Hindlimb muscle (tissue), 1 donor: ENCODE measurements around the gene SLC30A3. TPM values are rescaled to one million over a fixed set of nuclear protein-coding genes. Genes with fewer than 3 reads are reported as not detected.
"Not testable (repeated sequence)": the region's sequence is repeated elsewhere in the genome, so short reads cannot be mapped to it uniquely, and the experiment has no call there.

Source experiments
- DNase-seq: peaks from one replicate; pipeline ENCODE4 v3.0.0-alpha.2; 2013
- polyA plus RNA-seq: library from polyadenylated mRNA; unstranded; fragments of 120-200 nt; gene quantifications from one replicate; pipeline ENCODE4 v1.2.1, GENCODE V29; 2013; ENCODE audit not compliant: insufficient read length

The SLC30A3 gene
- polyA plus RNA-seq, 1 donor, result 2.8 TPM

DNA sequence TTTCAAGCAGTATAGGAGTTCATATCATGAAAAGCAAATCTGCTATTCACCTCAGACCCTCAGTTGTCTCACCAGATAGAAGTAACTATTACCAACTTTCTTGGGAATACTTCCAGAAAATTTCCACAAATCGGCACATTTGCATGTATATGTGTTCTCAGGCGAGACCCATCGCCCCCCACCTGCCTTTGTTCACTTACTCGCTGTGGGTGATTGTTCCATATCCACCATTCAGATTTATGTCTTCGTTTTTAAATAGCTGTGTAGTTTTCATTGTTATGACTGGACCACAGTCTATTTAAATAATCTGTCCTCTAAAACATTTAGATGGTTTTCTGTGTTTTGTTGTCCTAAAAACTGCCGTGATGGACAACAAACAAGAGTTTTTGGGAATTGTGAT lies 22.6 kb upstream of the SLC30A3 start:
- no peak for DNase-seq

DNA sequence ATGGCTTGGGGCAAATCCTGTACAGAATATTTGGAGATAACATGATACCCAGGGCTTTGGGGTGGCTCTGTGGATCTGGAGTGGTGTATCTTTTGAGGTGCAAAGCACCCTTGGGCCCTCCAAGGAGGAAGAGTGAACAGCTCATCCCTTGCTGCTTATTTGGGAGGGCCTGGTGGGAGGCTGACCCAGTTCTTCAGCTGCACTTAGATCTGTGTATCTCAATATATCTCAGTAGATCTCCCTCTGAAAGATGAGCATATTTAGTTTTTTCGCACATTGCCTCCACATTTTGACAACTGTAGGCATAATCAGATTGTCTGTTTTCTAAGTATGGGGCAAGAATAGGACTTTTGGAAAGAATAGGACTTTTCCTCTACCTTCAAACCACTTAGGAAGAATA lies 22.1 kb upstream of the SLC30A3 start:
- DNase-seq, result no peak

DNA sequence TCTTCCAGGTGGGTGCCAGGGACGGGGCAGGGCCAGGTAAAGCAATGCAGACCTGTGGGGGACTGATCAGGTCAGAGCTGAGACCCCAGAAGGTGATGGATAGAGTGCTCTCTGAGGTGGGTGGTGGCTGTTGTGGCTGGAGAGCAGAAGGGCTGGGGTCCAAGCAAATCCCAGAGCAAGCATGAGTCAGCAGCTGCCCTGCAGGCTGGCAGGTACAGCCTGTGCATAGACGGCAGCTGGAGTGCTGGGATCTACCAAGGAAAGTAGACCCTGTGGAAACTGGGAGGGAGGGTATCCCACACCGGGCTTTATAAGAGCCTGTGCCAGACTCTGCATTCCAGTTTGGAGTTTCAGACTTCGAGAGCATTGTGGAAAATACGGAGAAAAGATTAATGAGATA lies 20.0 kb upstream of the SLC30A3 start:
- DNase-seq, result no peak

DNA sequence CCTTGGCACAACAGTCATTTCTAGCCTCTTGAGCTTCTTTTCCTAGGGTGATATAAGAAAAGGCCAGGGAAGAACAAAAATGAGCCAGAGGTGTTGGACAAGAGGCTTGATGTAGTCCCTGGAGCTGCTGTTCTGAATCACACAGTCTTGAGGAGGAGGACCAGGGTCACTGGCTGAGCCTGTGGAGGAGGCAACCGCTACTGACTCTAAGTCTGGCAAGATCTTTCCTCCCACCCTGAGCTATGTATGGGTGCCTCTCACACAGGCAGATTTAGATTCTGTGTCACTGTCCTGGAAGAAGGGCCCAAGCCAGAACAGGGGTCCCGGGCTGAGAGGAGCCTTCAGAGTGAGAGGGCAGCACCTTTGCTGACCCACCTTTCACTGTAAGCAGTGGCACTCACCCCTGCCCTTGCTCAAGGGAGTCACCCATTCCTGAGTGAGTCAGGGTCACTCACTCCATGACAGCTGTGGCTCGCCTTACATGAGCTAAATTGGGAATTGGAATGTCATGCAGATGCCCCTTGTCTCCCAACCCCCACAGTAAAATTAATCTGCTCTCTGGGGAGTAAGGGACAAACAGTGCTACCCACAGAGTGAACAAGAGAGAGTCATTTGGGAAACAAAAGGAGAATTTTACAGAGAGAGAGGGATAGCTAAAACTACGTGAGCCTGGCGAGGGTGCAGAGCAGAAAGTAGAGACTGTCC lies 19.2 kb upstream of the SLC30A3 start, which contains the start of gene TRIM54:
TSS of gene TRIM54 (plus strand) at position 575 of the 705 bp plus-strand sequence. CDS start 303 bp downstream, outside the sequence.
- DNase-seq, result no peak

DNA sequence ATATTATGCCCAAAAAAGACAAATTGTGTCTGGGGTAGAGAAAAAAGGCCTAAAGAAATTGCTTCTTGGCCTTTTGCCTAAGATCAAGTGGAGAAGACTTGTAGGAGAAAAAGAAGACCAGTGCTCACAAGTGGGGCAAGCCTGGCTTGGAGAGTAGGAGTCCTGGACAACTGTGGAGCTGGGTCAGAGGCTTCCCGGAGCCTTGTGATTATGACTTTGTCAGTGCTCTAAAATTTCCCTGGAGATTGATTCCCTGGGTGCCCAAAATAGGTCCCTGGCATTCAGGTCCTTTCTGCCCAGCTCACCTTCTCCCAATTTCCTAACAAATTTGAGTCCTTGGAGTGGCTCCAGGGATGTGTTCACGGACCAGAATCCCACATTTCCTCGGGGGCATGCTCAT lies 18.6 kb upstream of the SLC30A3 start:
- no peak for DNase-seq

DNA sequence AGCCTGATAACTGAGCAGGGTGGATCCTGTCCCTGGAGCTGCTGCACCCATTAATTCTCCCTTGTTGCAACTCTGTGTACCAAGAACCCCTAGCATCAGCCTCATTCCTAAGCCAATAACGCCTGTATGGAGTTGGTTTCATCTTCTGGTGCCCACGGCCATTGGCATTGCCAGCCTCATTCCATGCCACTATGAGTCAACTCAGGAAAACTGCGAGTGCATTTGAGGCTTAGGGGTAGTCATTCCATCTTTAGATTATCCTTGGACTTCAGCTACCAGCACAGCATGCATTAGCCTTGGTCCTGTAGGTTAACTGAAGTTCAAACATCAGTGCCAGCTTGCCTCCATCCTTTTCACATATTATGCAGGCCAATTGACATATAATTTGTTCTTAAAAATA lies 18.0 kb upstream of the SLC30A3 start:
- DNase-seq, result no peak

DNA sequence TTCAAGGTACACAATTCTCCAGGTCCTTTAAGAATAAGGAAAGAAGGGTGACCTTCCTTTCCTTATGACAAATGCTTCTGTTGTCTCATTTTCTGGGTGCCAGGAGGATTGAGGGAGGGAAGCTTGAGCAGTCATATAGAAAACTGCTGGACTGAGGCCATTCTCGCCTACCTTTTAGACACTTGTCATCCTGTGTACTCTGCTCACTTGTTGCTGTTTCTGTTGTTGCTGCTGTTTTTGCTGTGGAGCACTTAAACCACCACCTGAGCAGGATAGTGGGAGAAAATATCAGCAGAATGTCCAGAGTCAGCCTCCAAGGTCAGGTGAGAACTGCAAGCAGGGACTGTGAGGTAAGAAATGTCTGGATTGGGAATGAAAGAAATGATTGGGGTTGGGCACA lies 15.2 kb upstream of the SLC30A3 start:
- no peak for DNase-seq

DNA sequence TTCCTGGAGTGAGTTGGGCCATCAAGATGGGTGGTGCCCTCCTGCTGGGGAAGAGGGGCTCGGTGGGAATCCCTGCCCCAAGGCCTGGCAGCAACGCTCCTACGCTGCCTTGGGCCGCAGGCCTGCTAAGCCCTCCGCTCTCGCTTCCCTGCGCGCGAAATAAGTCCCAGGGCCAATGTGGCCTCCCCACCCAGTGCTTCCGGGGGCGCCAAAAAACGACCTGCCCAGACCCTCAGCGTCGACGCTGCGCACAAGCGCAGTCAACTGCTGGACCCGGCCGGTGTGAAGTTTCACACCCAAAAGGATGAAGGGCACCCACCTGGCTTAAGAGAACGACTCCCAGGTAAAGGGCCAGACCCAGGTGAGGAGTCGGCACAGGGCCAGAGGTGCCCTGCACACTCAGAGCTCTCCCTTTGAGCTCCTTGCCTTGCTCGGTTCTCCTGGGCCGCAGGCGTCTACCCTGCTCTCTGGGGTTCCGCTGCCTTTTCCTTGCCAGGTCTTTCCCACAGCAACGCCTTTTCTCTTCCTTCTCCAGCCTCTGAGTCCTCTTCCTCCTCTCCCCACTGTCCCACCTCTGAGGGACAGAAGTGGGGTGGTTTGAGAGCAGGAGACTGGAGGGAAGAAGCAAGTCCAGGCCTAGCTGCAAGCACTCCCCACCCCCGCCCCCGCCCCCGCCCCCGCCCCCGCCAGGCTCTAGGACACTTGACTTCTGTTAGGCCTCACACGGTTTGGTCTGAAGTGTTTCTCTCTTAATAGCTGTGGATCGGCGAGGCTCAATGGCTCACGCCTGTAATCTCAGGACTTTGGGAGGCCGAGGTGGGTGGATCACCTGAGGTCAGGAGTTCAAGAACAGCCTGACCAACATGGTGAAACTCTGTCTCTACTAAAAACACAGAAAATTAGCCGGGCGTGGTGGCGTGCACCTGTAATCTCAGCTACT lies 12.6 kb upstream of the SLC30A3 start, which contains the start of gene DNAJC5G:
TSS of gene DNAJC5G (plus strand) at position 223 of the 940 bp plus-strand sequence. CDS start 1,296 bp downstream, outside the sequence.
- DNase-seq, result no peak

DNA sequence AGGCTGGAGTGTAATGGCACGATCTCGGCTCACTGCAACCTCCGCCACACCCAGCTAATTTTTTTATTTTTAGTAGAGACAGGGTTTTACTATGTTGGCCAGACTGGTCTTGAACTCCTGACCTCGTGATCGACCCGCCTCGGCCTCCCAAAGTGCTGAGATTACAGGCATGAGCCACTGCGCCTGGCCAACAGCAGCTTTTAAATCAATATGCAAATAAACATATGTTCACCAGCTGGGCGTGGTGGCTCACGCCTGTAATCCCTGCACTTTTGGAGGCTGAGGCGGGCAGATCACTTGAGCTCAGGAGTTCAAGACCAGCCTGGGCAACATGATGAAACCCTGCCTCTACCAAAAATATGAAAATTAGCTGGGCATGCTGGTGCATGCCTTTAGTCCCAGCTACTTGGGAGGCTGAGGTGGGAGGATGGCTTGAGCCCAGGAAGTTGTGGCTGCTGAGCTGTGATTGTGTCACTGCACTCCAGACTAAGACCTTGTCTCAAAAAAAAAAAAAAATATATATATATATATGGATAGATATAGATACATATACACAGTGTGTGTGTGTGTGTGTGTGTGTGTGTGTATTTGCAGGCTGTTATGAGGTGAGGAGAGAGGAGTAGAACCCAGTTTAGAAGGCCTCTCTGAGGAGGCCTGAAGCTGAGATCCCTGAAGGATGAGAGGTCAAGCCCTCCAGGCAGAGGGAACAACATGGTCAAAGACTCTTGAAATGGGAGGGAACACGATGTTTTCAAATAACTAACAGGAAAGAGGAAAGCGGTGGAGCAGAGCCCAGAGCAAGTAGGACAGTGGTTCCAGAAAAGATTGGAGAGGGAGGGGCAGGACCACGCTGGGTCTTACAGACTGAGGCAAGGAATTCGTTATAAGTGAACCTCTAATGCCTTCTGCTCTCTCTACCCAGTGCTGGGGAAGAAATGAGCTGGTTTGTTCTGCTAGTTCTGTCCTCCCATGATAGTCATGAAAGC lies 10.0 kb upstream of the SLC30A3 start:
- DNase-seq, result not testable (repeated sequence)

DNA sequence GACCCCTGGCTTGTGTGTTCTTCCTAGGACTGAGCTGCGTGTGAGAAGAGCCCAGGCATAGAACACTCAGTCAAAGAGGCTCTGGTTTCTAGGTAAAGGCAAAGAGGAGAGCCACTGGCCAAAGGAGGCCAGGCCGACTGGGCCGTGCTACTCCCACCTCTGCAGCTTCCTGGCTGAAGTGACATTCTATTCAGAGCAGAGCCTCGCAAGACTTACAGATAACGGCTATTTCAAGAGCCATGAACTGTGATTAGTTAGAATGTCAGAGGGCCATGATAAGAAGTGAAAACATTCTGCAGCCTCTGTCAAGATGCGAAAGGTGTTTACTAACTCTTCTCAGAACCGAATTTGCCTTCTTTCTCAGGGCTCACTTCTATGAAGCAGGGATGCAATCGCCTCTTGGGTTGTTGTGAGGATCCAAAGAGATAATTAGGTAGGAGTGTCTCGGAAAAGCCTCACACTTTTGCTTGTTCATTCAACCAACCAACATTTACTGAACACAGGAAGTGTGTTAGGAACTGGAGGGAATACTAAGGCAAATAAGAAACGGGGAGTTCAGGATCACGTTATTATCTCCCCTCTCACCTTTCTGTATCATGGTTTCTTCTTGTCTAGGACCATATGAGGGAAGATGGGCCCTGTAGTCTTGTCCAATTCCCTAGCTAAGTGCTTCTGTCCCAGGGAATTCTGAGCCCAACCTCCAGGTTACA lies 8.9 kb upstream of the SLC30A3 start:
- no peak for DNase-seq

DNA sequence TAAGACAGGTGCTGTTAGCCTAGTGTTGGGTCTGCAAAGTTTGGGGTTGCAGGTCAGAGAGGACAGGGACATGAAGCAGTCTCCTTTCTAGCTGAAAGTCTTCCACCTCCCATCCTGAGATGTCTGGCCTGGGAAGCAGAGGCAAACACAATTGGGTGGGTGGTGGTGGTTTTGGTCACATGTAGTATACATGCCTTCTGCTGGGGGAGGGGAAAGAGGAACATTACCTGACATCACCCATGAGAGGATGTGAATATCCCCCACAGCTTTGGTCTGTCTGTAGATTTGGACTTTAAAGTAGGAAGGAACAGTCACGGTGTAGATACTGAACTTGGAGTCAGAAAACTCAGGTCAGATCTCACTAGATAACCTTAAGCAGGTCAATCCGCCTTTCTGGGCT lies 7.8 kb upstream of the SLC30A3 start:
- DNase-seq, result no peak

DNA sequence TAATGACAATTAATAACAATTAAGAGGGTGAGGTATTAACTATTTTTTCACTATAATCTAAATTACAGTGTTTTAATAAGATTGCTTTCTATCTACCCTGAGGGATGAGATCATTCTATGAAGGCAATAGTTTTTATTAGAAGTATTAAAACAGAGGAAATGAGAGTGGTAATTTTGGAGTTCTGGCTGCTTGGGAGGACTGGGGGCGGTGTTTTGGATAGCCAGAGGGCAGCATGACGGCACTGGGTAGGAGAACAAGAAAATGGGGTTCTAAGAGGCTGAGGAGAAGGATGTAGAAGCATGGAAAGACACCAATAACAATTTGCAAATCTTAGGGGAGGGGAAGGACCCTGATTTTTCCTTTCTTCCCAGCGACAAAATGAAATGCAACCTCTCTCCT lies 7.3 kb upstream of the SLC30A3 start:
- DNase-seq, result no peak

DNA sequence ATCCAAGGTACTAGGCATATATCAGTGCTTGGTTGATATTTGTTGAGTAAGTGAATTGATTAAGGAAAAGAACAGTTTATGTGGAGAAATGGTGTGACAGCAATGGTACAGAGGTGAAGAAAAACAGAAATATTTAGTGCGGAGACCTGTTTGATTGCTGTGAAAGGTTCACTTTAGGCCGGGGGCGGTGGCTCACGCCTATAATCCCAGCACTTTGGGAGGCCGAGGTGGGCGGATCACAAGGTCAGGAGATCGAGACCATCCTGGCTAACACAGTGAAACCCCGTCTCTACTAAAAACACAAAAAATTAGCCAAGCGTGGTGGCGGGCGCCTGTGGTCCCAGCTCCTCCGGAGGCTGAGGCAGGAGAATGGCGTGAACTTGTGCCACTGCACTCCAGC lies 5.4 kb upstream of the SLC30A3 start:
- not testable (repeated sequence) for DNase-seq

DNA sequence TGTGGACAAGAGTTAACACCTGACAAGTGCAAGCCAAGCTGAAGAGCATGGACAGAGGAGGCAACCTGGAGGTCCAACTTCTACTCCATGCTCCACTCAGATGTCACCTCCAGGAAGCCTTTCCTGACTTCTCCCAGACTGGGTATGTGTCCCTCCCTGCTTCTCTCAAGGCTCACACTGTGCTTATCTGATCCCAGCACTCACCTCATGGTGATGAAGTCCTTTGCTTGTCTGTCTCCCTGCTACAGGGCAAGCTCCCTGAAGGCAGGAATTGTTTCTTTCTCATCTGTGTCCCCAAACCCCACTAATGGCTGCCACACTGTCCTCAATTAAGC lies 2.7 kb upstream of the SLC30A3 start:
- DNase-seq, result no peak

DNA sequence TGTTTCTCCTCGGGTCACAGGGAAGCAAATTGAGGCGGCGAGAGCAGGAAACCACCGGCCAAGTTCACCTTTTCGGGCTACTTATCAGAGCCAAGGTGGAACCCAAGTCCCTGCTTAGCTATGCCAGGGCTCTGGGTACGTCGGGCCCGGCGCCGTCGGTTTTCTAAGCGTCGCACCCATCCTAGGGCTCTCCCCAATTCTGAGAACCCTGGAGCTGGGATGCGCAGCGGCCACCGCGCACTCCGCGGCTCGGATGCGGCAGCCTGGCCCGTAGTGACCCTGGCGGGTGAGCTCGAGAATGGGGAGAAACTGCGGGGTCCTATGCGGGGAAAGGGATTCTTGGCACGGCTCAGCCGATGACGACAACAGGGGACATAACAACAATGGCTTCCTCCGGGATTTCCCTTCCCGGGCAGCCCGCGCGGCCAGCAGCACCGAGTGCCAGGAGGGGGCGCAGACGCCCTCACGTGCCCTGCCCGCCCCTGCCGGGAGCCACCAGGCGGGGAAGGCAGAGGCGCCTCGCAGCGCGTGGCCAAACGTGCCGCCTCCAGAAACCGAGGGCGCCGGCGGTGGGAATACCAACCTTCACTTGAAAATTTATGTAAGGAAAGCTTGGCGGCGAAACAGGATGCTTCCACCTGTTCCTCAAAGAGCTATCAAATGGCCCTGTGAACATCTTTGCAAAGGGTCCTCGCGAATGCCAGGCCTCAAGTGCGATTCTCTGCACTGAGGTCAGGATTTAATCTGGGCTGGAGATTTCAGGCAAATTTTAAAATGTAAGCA lies 2.1 kb upstream of the SLC30A3 start:
- DNase-seq, result peak; percentile 28

DNA sequence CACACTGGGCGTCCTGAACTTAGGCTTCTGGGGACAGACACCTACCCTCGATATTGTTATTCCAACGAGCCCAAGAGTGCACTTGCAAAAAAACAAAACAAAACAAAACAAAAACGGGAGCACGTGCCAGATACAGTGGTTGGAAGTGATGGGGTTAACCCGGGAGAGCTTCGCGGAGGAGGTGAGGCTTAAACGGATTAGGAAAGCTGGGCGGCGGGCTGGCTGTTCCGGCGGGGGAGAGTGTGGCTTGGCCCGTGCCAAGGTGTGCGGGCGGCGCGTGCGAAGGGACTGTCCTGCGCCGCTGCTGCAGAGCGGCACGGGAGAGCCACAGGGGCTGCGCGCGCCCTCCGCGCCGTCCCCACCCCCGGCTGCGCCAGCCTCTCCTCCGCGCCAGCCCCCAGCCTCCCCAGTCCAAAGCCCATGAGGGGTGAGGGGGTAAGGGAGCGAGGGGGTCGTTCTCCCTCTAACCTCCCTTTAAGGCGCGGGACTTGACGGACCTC lies 1.5 kb upstream of the SLC30A3 start:
- no peak for DNase-seq

DNA sequence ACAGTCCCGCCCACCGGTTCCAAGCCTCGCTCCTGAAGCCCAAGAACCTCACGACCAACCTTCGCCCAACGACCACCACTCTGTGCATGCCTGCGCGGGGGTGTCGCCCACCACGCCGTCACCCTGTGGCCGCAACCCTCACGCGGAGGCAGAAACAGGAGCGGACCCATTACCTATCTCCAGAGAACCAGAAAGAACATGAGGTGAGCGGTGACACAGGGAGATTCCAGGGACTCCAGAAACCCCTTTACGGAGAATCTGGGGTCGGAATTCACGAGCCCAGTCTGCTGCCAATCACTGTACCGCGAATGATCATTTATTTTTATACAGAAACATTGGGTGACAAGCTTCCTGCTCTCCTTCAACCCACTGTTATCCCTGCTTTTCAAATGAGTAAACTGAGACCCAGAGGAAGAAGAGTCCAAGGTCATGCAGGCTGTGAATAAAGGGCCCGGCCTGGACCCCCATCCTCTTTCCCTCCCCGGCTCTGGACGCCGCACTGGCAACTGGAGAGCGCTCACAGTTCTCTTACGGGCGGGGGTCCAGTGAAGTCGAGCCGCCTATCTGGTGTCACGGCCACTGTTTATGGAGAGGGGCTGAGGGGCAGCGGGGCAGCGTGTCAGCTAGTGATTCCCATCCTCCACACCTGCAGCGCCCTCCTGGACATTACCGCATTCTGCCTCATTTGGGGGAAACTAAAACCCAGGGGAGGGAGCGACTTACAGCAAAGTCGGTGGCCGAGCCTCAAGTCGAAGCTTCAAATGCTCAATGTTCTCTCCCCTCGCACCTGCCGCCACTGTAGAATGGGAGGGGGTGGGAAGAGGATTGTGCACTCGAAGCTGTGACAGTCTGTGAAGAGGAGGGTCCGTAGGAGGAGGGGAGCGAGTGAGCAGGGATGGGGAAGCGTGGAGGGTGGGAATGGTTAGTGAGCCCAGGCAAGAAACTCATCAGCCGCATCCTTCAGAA lies 723 bp upstream of the SLC30A3 start:
- no peak for DNase-seq

DNA sequence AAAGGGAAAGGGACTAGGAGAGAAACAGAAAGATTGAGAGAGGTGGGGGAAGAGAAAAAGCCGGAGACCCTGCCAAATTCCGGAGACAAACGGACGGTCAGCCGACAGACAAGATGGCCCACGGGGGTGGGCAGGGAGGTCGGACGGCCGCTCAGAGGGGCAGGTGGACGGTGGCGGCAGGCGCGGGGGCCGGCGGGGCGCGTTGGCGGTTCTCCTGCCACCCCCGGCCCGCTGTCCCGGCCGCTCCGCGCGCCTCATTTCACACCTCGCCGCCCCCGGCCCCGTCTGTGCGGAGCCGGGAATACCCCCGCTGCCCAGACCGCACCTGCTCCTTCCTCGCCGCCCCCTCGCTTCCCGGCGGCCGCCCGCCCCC lies 935 bp downstream of the SLC30A3 start:
- DNase-seq, result no peak

DNA sequence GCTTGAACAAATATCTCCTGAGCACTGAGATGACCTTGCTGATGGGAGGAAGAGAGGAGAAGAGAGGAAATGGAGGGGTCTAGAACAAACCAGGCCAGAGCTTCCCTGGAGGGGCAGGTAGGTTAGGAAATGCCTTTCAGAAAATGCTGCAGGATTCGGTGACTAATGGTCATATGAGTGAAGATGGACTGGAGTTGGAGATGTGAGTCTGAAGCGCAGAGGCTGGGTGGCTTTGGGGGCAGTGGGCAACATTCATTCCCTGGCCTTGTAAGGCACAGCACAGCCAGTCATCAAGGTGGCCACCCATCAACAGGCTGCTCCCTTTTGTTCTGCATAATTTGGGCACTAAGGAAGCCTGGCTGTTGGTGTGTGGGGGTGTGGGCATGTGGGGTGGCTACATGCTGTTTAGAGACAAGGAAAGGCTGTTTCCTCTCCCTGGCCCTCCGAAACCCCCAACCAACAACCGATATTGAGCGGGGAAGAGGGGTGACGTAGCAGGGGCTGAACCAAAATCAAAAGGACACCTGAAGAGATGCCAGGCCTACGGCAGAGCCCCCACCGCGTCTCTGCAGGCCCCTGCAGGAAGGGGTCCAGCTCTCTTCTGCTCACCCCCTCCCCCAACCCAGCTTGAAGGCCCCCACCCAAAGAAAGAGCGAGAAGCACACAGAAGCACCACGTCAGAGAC lies 1.5 kb downstream of the SLC30A3 start:
- DNase-seq, result no peak
